WTC11 (cell line): ENCODE results near the gene FKBP4. TPM values are rescaled to one million over a fixed set of nuclear protein-coding genes. Genes with fewer than 3 reads are reported as not detected.

Source experiments
- ATAC-seq: fragments of 200-7000 bp; cut with Tn5 transposase; 2 replicates; pipeline ENCODE4 v1.10.0; 2021; ENCODE audit warnings: mild to moderate bottlenecking, moderate library complexity
- CTCF ChIA-PET: fragments of 300-600 bp; sonication (Branson Sonifier 250); formaldehyde crosslinking; loops from one replicate; lab custom pipeline; 2021; ENCODE audit warnings: antibody characterized with exemption; lab: Charles Lee
- POLR2A ChIA-PET: fragments of 350-600 bp; sonication (Branson Sonifier 250); formaldehyde crosslinking; loops from one replicate; lab custom pipeline; 2021; ENCODE audit warnings: antibody characterized with exemption; lab: Charles Lee
- DNase-seq: peaks from one replicate; pipeline ENCODE4 v3.0.0; 2021; ENCODE audit warnings: low spot score
- H3K27ac Mint-ChIP-seq: 2 replicates; pipeline ENCODE4 v1.8.0; 2021; ENCODE audit warnings: mixed read lengths
- H3K27me3 Mint-ChIP-seq: 2 replicates; pipeline ENCODE4 v1.8.0; 2021; ENCODE audit warnings: low read depth, mild to moderate bottlenecking, moderate library complexity, mixed read lengths
- H3K36me3 Mint-ChIP-seq: 2 replicates; pipeline ENCODE4 v1.8.0; 2021; ENCODE audit warnings: mixed read lengths
- H3K4me1 Mint-ChIP-seq: 2 replicates; pipeline ENCODE4 v1.8.0; 2022; ENCODE audit warnings: mixed read lengths
- H3K4me3 Mint-ChIP-seq: 2 replicates; pipeline ENCODE4 v1.8.0; 2021; ENCODE audit warnings: mild to moderate bottlenecking, moderate library complexity, mixed read lengths
- H3K9me3 Mint-ChIP-seq: 2 replicates; pipeline ENCODE4 v1.8.0; 2021; ENCODE audit warnings: mixed read lengths
- ATF1 ChIP-seq: sonication (generic); formaldehyde crosslinking; IDR thresholded peaks from 2 replicates; pipeline ENCODE4 v1.8.1; 2023; ENCODE audit warnings: mild to moderate bottlenecking, moderate library complexity, missing genetic modification reagents
- CBFB ChIP-seq: sonication (generic); formaldehyde crosslinking; IDR thresholded peaks from 2 replicates; pipeline ENCODE4 v1.8.1; 2022; ENCODE audit warnings: mild to moderate bottlenecking, low read depth, missing genetic modification reagents
- ETV6 ChIP-seq: sonication (generic); formaldehyde crosslinking; IDR thresholded peaks from 2 replicates; pipeline ENCODE4 v1.8.1; 2022; ENCODE audit warnings: mild to moderate bottlenecking, missing genetic modification reagents
- NFE2L1 ChIP-seq: sonication (generic); formaldehyde crosslinking; IDR thresholded peaks from 2 replicates; pipeline ENCODE4 v1.8.1; 2023; ENCODE audit warnings: missing genetic modification reagents
- NR2C2 ChIP-seq: sonication (generic); formaldehyde crosslinking; IDR thresholded peaks from 2 replicates; pipeline ENCODE4 v1.8.0; 2022; ENCODE audit warnings: mild to moderate bottlenecking, missing genetic modification reagents
- SMAD4 ChIP-seq: sonication (generic); formaldehyde crosslinking; IDR thresholded peaks from 2 replicates; pipeline ENCODE4 v1.8.0; 2022; ENCODE audit warnings: mild to moderate bottlenecking, missing genetic modification reagents
- SP1 ChIP-seq: sonication (generic); formaldehyde crosslinking; conservative IDR thresholded peaks from 2 replicates; pipeline ENCODE4 v1.8.1; 2022; ENCODE audit warnings: missing genetic modification reagents
- TCF7 ChIP-seq: sonication (generic); formaldehyde crosslinking; IDR thresholded peaks from 2 replicates; pipeline ENCODE4 v1.8.0; 2022; ENCODE audit warnings: mild to moderate bottlenecking, low read depth, missing genetic modification reagents, moderate library complexity
- ZNF121 ChIP-seq: sonication (generic); formaldehyde crosslinking; IDR thresholded peaks from 2 replicates; pipeline ENCODE4 v1.8.0; 2023; ENCODE audit warnings: missing genetic modification reagents
- ZNF138 ChIP-seq: sonication (generic); formaldehyde crosslinking; conservative IDR thresholded peaks from 2 replicates; pipeline ENCODE4 v1.8.1; 2022; ENCODE audit warnings: mild to moderate bottlenecking, moderate library complexity, missing genetic modification reagents
- ZNF232 ChIP-seq: sonication (generic); formaldehyde crosslinking; IDR thresholded peaks from 2 replicates; pipeline ENCODE4 v1.8.0; 2022; ENCODE audit warnings: mild to moderate bottlenecking, missing genetic modification reagents
- total RNA-seq: library from RNA; stranded (reverse); gene quantifications from 3 replicates; pipeline ENCODE4 v1.2.3, GENCODE V29; 2021
- TF ChIP-seq, protein P1 (sequence below): sonication (generic); formaldehyde crosslinking; IDR thresholded peaks from 2 replicates; pipeline ENCODE4 v1.8.0; 2023; ENCODE audit warnings: mild to moderate bottlenecking, missing genetic modification reagents
- TF ChIP-seq, protein P2 (sequence below): sonication (generic); formaldehyde crosslinking; IDR thresholded peaks from 2 replicates; pipeline ENCODE4 v1.8.1; 2022; ENCODE audit warnings: mild to moderate bottlenecking, missing genetic modification reagents, moderate library complexity, borderline replicate concordance
- TF ChIP-seq, protein P3 (sequence below): sonication (generic); formaldehyde crosslinking; conservative IDR thresholded peaks from 2 replicates; pipeline ENCODE4 v1.8.1; 2023; ENCODE audit warnings: mild to moderate bottlenecking, low read depth, missing genetic modification reagents, moderate library complexity
- TF ChIP-seq, protein P4 (sequence below): sonication (generic); formaldehyde crosslinking; conservative IDR thresholded peaks from 2 replicates; pipeline ENCODE4 v1.8.1; 2022; ENCODE audit warnings: mild to moderate bottlenecking, missing genetic modification reagents
- TF ChIP-seq, protein P5 (sequence below): sonication (generic); formaldehyde crosslinking; IDR thresholded peaks from 2 replicates; pipeline ENCODE4 v1.8.1; 2022; ENCODE audit warnings: low read depth, missing genetic modification reagents, borderline replicate concordance

FKBP4 gene
- total RNA-seq, 1 experiment from 2014 or later = 257 TPM

DNA sequence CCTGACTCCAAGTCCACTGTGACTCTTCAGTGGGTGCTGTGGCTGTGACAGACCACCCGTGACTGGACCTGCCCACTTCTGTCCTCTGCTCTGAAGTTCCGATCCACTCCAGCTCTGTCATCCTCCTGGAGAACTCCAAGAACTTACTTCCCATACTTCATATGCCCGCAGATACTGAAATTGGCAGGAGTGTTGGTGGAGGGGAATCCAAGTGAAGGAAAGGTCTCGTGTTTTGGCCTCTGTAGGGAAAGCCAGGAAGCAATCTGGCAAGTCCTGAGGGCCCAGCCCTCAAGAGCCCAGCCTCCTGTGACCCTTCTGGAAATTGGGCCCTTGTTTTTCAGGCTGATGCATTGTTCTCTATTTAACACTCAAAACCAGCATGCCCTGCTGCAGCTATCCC is 22.4 kb upstream of the FKBP4 start:
- Mint-ChIP-seq H3K4me1 (peaks cover 15% of the 10 kb centered on the region), H3K36me3 (peaks cover 2% of the 10 kb centered on the region; the same call in 1 of the 2 replicates), H3K27ac (no peak overlapping the region), H3K27me3 (peaks cover 2% of the 10 kb centered on the region; the same call in 1 of the 2 replicates), H3K4me3 (no peak overlapping the region), H3K9me3 (peaks cover 5% of the 10 kb centered on the region)
- DNase-seq (no peak), ATAC-seq (no peak)
- ChIA-PET POLR2A (no interaction called here), CTCF (interaction anchor here (2.0 to 2.7 kb wide), 2 partner anchors 11 to 32 kb away, joined by 5 to 7 read pairs; no protein-coding TSS in a partner anchor)
- no peak for TF ChIP-seq ZNF138 (CRISPR knock-in tag)
- TF ChIP-seq ATF1 (CRISPR knock-in tag) = no peak
- no peak for TF ChIP-seq TCF7 (CRISPR knock-in tag)
- no peak for TF ChIP-seq NFE2L1 (CRISPR knock-in tag)
- TF ChIP-seq, protein P1, sequence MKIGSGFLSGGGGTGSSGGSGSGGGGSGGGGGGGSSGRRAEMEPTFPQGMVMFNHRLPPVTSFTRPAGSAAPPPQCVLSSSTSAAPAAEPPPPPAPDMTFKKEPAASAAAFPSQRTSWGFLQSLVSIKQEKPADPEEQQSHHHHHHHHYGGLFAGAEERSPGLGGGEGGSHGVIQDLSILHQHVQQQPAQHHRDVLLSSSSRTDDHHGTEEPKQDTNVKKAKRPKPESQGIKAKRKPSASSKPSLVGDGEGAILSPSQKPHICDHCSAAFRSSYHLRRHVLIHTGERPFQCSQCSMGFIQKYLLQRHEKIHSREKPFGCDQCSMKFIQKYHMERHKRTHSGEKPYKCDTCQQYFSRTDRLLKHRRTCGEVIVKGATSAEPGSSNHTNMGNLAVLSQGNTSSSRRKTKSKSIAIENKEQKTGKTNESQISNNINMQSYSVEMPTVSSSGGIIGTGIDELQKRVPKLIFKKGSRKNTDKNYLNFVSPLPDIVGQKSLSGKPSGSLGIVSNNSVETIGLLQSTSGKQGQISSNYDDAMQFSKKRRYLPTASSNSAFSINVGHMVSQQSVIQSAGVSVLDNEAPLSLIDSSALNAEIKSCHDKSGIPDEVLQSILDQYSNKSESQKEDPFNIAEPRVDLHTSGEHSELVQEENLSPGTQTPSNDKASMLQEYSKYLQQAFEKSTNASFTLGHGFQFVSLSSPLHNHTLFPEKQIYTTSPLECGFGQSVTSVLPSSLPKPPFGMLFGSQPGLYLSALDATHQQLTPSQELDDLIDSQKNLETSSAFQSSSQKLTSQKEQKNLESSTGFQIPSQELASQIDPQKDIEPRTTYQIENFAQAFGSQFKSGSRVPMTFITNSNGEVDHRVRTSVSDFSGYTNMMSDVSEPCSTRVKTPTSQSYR (CRISPR knock-in tag) = no peak
- no peak for TF ChIP-seq NR2C2 (CRISPR knock-in tag)
- TF ChIP-seq, protein P2, sequence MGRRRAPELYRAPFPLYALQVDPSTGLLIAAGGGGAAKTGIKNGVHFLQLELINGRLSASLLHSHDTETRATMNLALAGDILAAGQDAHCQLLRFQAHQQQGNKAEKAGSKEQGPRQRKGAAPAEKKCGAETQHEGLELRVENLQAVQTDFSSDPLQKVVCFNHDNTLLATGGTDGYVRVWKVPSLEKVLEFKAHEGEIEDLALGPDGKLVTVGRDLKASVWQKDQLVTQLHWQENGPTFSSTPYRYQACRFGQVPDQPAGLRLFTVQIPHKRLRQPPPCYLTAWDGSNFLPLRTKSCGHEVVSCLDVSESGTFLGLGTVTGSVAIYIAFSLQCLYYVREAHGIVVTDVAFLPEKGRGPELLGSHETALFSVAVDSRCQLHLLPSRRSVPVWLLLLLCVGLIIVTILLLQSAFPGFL = no peak
- TF ChIP-seq, protein P3, sequence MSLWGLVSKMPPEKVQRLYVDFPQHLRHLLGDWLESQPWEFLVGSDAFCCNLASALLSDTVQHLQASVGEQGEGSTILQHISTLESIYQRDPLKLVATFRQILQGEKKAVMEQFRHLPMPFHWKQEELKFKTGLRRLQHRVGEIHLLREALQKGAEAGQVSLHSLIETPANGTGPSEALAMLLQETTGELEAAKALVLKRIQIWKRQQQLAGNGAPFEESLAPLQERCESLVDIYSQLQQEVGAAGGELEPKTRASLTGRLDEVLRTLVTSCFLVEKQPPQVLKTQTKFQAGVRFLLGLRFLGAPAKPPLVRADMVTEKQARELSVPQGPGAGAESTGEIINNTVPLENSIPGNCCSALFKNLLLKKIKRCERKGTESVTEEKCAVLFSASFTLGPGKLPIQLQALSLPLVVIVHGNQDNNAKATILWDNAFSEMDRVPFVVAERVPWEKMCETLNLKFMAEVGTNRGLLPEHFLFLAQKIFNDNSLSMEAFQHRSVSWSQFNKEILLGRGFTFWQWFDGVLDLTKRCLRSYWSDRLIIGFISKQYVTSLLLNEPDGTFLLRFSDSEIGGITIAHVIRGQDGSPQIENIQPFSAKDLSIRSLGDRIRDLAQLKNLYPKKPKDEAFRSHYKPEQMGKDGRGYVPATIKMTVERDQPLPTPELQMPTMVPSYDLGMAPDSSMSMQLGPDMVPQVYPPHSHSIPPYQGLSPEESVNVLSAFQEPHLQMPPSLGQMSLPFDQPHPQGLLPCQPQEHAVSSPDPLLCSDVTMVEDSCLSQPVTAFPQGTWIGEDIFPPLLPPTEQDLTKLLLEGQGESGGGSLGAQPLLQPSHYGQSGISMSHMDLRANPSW (CRISPR knock-in tag) = no peak
- no peak for TF ChIP-seq ETV6 (CRISPR knock-in tag)
- TF ChIP-seq, protein P4, sequence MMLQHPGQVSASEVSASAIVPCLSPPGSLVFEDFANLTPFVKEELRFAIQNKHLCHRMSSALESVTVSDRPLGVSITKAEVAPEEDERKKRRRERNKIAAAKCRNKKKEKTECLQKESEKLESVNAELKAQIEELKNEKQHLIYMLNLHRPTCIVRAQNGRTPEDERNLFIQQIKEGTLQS (CRISPR knock-in tag) = no peak
- TF ChIP-seq SMAD4 (CRISPR knock-in tag) = no peak
- TF ChIP-seq, protein P5, sequence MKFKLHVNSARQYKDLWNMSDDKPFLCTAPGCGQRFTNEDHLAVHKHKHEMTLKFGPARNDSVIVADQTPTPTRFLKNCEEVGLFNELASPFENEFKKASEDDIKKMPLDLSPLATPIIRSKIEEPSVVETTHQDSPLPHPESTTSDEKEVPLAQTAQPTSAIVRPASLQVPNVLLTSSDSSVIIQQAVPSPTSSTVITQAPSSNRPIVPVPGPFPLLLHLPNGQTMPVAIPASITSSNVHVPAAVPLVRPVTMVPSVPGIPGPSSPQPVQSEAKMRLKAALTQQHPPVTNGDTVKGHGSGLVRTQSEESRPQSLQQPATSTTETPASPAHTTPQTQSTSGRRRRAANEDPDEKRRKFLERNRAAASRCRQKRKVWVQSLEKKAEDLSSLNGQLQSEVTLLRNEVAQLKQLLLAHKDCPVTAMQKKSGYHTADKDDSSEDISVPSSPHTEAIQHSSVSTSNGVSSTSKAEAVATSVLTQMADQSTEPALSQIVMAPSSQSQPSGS (CRISPR knock-in tag) = no peak

DNA sequence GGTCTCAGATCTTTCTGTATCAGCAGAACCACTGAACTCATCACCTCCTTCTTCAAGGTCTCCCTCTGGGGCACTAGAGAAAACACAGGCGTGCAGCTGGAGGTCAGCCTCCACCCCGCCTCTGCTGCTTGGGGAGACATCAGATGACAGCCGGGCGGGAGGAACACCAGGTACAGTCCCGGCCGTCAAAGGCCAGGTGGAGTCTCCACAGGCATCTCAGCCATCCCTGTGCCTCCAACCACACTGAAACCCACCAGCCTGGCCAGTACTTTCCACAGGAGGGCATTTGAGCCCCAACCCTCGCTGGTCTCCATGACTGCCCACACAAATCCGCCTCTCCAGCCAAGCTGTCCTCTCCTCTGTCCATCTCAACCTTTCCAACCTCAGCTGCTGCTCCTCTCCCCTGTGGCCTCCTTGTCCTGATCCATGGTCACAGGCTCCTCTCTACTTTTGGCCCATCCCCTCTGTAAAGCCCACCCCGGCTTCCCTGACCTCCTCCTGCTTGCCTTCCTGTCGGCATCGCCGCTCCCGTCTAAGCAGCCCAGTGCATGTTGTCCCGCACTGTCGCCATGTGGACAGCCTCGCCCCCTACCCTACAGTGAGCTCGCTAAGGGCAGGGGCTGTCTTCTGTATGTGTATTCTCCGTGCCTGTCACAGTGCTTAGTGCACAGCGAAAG is 21.4 kb upstream of the FKBP4 start:
- no peak for TF ChIP-seq CBFB (CRISPR knock-in tag)
- no peak for TF ChIP-seq ZNF121
- no peak for TF ChIP-seq ZNF232
- no peak for TF ChIP-seq SP1
- ChIA-PET POLR2A (no interaction called here), CTCF (interaction anchor here (0.8 to 2.7 kb wide), 4 partner anchors 10 to 82 kb away, joined by 3 to 7 read pairs (median 4); no protein-coding TSS in a partner anchor)
- DNase-seq = no peak
- H3K27ac Mint-ChIP-seq = no peak overlapping the region
- peaks cover 2% of the 10 kb centered on the region; the same call in 1 of the 2 replicates for H3K36me3 Mint-ChIP-seq
- H3K9me3 Mint-ChIP-seq = peaks cover 5% of the 10 kb centered on the region
- ATAC-seq = no peak
- H3K4me1 Mint-ChIP-seq = peaks cover 25% of the 10 kb centered on the region
- H3K27me3 Mint-ChIP-seq = peaks cover 2% of the 10 kb centered on the region; the same call in 1 of the 2 replicates
- no peak overlapping the region for H3K4me3 Mint-ChIP-seq
